Colonic mucosa (tissue), 4 donors: Measurements from ENCODE around the gene RAD51B. TPM values are rescaled to one million over a fixed set of nuclear protein-coding genes. Genes with fewer than 3 reads are reported as not detected.

Experiments used
- DNase-seq: peaks from one replicate; pipeline ENCODE4 v3.0.0-alpha.2; 2020
- H3K27ac ChIP-seq: fragments of 200-600 bp; one replicate; pipeline ENCODE4 v1.8.0; 2021
- H3K27me3 ChIP-seq: fragments of 200-600 bp; one replicate; pipeline ENCODE4 v1.8.0; 2021
- H3K36me3 ChIP-seq: fragments of 200-600 bp; one replicate; pipeline ENCODE4 v1.8.0; 2021
- H3K4me1 ChIP-seq: fragments of 200-600 bp; one replicate; pipeline ENCODE4 v1.8.0; 2021; ENCODE audit warnings: mild to moderate bottlenecking
- H3K4me3 ChIP-seq: fragments of 200-600 bp; one replicate; pipeline ENCODE4 v1.8.0; 2021
- H3K9ac ChIP-seq, 2 donors: one replicate each; pipeline ENCODE4 v1.7.0; 2013; ENCODE audit warnings: control low read depth in 2 of 2, low read depth in 2 of 2, low read length in 2 of 2
- H3K9me3 ChIP-seq: fragments of 200-600 bp; one replicate; pipeline ENCODE4 v1.8.0; 2021
- CTCF ChIP-seq: fragments of 200-600 bp; IDR thresholded peaks from one replicate; pipeline ENCODE4 v1.8.0; 2022; ENCODE audit warnings: antibody characterized with exemption, mild to moderate bottlenecking
- intact Hi-C: fragments of 100-400 bp; cut with DNase I; formaldehyde crosslinking; loops from one replicate; pipeline ENCODE4 v1.14.1; 2022
- total RNA-seq, 2 donors: library from RNA; stranded (reverse); fragmentation: NEBNext Ultra II Directional in 1 of 2; extraction: Animal tissue kit (Norgen Biotek cat#: 25700) in 1 of 2; gene quantifications; one replicate each; pipeline ENCODE4 v1.2.1, GENCODE V29; 2021
- donor health status: healthy.
- donor health status: DM: no; HTN: no; CAD: no.
- donor health status: DM: no; HTN: no; CAD: no.

The RAD51B gene
- total RNA-seq, 2 donors from 2014 or later: 12.7 to 22.0 TPM

GRCh38 chr14:68377459-68377858, 557.9 kb downstream of the RAD51B start:
- no peak for TF ChIP-seq CTCF
- no peaks in the 10 kb centered on the region for H3K4me1 ChIP-seq
- intact Hi-C loops: no loop called here
- no peaks in the 10 kb centered on the region for H3K36me3 ChIP-seq
- no peaks in the 10 kb centered on the region for H3K9me3 ChIP-seq
- no peak overlapping the region for H3K9ac ChIP-seq
- H3K27me3 ChIP-seq: no peaks in the 10 kb centered on the region
- peak overlapping the region; percentile 56 for H3K27ac ChIP-seq
- peak; percentile 79 for DNase-seq
- no peak overlapping the region for H3K4me3 ChIP-seq

- Histone ChIP-seq H3K36me3 (no peaks in the 10 kb centered on the region), H3K4me1 (no peaks in the 10 kb centered on the region), H3K4me3 (no peak overlapping the region), H3K9me3 (no peaks in the 10 kb centered on the region), H3K27ac (peak overlapping the region; percentile 62), H3K27me3 (no peaks in the 10 kb centered on the region), H3K9ac (peak overlapping the region in 1 of 2 donors; percentile 49)
- no peak for TF ChIP-seq CTCF
- DNase-seq: peak; percentile 80
- intact Hi-C loops: no loop called here
Observed at GRCh38 chr14:68379510-68380328, 560.1 kb downstream of the RAD51B start.

GRCh38 chr14:68380329-68380741, 560.8 kb downstream of the RAD51B start:
- H3K27ac ChIP-seq: peak overlapping the region; percentile 62
- DNase-seq: no peak
- H3K27me3 ChIP-seq: no peaks in the 10 kb centered on the region
- intact Hi-C loops: no loop called here
- H3K9me3 ChIP-seq: no peaks in the 10 kb centered on the region
- H3K4me1 ChIP-seq: no peaks in the 10 kb centered on the region
- TF ChIP-seq CTCF: no peak
- no peaks in the 10 kb centered on the region for H3K36me3 ChIP-seq
- H3K4me3 ChIP-seq: no peak overlapping the region
- H3K9ac ChIP-seq: no peak overlapping the region

GRCh38 chr14:68384335-68384734, 564.8 kb downstream of the RAD51B start:
- H3K9ac ChIP-seq: no peak overlapping the region
- intact Hi-C loops: no loop called here
- H3K27ac ChIP-seq: peak overlapping the region; percentile 31
- no peak for TF ChIP-seq CTCF
- no peak for DNase-seq
- no peaks in the 10 kb centered on the region for H3K4me1 ChIP-seq
- H3K36me3 ChIP-seq: no peaks in the 10 kb centered on the region
- H3K9me3 ChIP-seq: no peaks in the 10 kb centered on the region
- H3K27me3 ChIP-seq: no peaks in the 10 kb centered on the region
- no peak overlapping the region for H3K4me3 ChIP-seq

GRCh38 chr14:68384881-68385280, 565.3 kb downstream of the RAD51B start:
- Histone ChIP-seq H3K4me3 (no peak overlapping the region), H3K27ac (peak overlapping the region; percentile 31), H3K9ac (no peak overlapping the region), H3K4me1 (no peaks in the 10 kb centered on the region), H3K27me3 (no peaks in the 10 kb centered on the region), H3K36me3 (no peaks in the 10 kb centered on the region), H3K9me3 (no peaks in the 10 kb centered on the region)
- DNase-seq: no peak
- intact Hi-C loops: no loop called here
- TF ChIP-seq CTCF: no peak
